Keratinocyte (primary cell): ENCODE measurements around the gene S1PR3.

Source experiments
- EZH2 ChIP-seq: IDR thresholded peaks from one replicate; pipeline ENCODE4 v1.6.1; 2012; ENCODE audit warnings: inconsistent platforms, mild to moderate bottlenecking, low read length, moderate library complexity
- TF ChIP-seq, protein P1 (sequence below), 3 experiments: IDR thresholded peaks in 1 of 3; conservative IDR thresholded peaks in 1 of 3; optimal IDR thresholded peaks in 1 of 3; 2 replicates in 2 of 3; 3 replicates in 1 of 3; pipeline versions ENCODE3 to v1.5.1; 2011; ENCODE audit warnings: low read length in 3 of 3, mild to moderate bottlenecking in 3 of 3, moderate library complexity in 2 of 3, control low read depth in 1 of 3, inconsistent platforms in 1 of 3; ENCODE audit not compliant: insufficient read depth in 2 of 3; ENCODE audit errors: extremely low read depth in 1 of 3

DNA sequence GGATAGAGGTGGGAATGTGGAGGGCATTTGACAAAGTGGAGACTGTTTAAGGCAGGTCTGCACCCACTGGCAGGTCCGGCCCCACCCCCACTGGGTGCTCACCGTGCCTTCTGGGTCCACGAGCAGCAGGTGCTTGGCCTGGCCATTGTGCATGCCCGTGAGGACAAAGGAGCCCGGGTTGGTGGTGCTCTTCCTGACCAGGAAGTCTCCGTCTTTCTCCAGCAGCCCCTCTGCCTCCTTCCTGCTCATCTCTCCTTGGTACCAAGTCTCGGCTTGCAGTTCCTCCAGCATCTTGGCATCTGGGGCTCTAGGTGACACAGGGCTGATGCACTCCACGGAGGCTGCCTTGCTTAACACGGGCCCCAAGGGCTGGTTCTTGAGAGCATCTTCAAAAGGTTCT, 46.6 kb downstream of the S1PR3 start:
- TF ChIP-seq, protein P1, sequence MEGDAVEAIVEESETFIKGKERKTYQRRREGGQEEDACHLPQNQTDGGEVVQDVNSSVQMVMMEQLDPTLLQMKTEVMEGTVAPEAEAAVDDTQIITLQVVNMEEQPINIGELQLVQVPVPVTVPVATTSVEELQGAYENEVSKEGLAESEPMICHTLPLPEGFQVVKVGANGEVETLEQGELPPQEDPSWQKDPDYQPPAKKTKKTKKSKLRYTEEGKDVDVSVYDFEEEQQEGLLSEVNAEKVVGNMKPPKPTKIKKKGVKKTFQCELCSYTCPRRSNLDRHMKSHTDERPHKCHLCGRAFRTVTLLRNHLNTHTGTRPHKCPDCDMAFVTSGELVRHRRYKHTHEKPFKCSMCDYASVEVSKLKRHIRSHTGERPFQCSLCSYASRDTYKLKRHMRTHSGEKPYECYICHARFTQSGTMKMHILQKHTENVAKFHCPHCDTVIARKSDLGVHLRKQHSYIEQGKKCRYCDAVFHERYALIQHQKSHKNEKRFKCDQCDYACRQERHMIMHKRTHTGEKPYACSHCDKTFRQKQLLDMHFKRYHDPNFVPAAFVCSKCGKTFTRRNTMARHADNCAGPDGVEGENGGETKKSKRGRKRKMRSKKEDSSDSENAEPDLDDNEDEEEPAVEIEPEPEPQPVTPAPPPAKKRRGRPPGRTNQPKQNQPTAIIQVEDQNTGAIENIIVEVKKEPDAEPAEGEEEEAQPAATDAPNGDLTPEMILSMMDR (optimal IDR thresholded peaks at IDR 0.05 in 1 of 3, IDR thresholded peaks at IDR 0.05 in 1 of 3, conservative IDR thresholded peaks at IDR 0.05 in 1 of 3; ENCODE audit: extremely low read depth in 1 of 3, insufficient read depth in 2 of 3, low read length in 3 of 3), result no peak
- TF ChIP-seq EZH2, result no peak
